H54 (cell line): Measurements from ENCODE around the gene CENPE.

Experiments used
- DNase-seq: peaks from one replicate; pipeline ENCODE4 v3.0.0; 2011; ENCODE audit warnings: low spot score, mixed read lengths; ENCODE audit not compliant: insufficient read length
- FAIRE-seq: peaks from 3 replicates; lab custom pipeline; 2011; peaks lifted over from hg19 to GRCh38; lab: Jason Lieb, UNC
- POLR2A ChIP-seq: IDR thresholded peaks from 2 replicates; pipeline ENCODE4 v1.6.1; 2011; ENCODE audit warnings: low read depth, mild to moderate bottlenecking, low read length

Gene CENPE

GRCh38 chr4:103156106-103156505 is 42.0 kb downstream of the CENPE start:
- FAIRE-seq (no peak), DNase-seq (no peak)
- TF ChIP-seq POLR2A: no peak

- DNase-seq (no peak), FAIRE-seq (no peak)
- no peak for TF ChIP-seq POLR2A
Measured at GRCh38 chr4:103152381-103152780, 45.8 kb downstream of the CENPE start.

GRCh38 chr4:103150677-103151076 is 47.5 kb downstream of the CENPE start:
- DNase-seq: no peak
- peak; percentile 58 for FAIRE-seq
- no peak for TF ChIP-seq POLR2A

- DNase-seq: no peak
- no peak for TF ChIP-seq POLR2A
- no peak for FAIRE-seq
Measured at GRCh38 chr4:103144926-103145325, 53.2 kb downstream of the CENPE start.

DNA sequence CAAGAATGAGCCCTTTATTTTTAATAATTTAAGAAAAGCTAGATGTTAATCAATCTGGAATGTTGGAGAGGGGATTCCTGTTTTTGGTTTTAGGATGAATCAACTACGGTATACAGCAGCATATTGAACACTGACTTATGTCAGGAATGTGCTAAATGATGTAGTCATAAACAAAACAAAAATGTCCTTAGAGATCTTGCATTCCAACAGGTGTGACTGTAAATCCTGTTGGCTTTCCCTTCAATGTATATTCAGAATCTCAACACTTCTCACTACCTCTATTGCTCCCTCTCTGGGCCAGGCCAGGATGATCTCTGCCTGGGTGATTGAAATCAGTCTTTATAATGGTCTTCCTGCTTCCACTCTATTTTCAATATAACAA is 60.7 kb downstream of the CENPE start:
- DNase-seq: no peak
- peak; percentile 75 for FAIRE-seq
- no peak for TF ChIP-seq POLR2A

GRCh38 chr4:103136671-103137445 is 61.3 kb downstream of the CENPE start:
- TF ChIP-seq POLR2A: no peak
- FAIRE-seq (no peak), DNase-seq (no peak)

DNA sequence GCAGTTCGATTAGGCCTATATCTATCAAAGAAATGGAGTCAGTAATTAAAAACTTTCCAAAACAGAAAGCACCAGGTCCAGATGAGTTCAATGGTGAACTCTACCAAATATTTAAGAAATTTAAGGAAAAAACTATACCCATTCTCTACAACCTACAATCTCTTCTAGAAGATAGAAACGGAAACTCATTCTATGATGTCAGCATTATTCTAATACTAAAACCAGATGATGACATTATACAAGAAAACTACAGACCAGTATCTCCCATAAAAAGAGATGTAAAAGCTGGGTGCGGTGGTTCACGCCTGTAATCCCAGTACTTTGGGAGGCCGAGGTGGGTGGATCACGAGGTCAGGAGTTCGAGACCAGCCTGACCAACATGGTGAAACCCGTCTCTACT is 69.0 kb downstream of the CENPE start:
- no peak for FAIRE-seq
- DNase-seq: no peak
- TF ChIP-seq POLR2A: no peak

DNA sequence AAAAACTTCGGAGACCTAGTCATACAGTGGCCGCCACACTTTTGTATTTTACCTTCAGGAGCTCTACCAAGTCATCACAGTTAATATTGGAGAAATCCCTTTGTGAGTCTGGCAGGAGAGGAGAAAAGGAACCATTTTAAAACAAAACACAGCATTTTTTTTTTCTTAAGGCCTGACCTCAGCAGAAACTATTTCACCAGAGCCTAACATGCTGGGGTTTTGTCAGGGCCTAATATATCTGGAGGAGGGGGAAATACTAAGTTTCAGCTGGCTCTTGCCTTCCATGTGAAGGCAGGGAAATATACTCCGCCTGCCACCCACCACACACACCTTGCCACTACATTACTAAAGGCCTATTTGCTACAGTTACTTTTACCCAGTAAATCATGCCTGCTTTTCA is 72.0 kb downstream of the CENPE start:
- DNase-seq: no peak
- no peak for TF ChIP-seq POLR2A
- FAIRE-seq: no peak

DNA sequence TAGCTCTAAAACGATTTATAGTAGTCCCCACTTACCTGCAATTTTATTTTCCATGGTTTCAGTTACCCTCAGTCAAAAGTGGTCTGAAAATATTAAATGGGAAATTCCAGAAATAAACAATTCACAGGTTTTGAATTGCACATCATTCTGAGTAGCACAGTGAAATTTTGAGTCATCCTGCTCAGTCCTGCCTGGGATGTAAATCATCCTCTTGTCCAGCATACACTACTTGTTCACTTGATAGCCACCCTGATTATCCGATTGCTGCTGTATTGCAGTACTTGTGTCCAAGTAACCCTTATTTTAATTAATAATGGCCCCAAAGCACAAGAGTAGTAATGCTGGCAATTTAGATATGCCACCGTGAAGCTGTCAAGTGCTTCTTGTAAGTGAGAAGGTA is 75.0 kb downstream of the CENPE start:
- DNase-seq (no peak), FAIRE-seq (no peak)
- TF ChIP-seq POLR2A: no peak

DNA sequence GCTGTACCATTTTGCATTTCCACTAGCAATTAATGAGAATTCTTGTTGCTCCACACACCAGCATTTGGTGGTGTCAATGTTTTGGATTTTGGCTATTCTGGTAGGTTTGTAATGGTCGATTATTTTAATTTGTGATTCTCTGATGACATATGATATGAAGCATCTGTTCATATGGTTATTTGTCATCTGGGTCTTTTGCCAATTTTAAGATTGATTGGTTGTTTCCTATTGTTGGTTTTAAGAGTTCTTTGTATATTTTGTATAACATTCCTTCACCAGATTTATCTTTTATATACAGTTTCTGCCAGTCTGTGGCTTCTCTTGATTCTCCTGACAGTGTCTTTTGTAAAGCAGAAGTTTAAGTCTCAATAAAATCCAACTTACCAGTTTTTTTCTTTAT is 80.0 kb downstream of the CENPE start:
- TF ChIP-seq POLR2A: no peak
- DNase-seq: no peak
- no peak for FAIRE-seq

- no peak for FAIRE-seq
- no peak for DNase-seq
- TF ChIP-seq POLR2A: no peak
Measured at GRCh38 chr4:103111598-103111997, 86.5 kb downstream of the CENPE start.

DNA sequence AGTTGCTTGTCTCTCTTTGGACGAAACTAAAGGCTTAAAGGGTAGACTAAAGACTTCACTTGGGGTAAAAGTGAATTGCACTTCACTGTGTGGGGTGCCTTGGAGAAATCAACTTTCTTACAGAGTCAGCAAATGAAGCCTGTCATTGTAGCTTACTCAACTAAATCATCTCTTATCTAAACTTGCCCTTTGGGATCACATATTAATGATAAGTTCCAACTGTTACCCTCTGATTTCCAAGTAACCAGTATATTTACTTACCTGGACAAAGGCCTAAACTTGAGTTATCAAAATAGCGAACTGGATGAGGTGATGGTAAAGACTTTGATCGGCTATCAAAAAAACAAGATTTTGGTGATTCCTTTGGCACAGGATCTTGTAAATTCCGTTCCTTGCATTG is 89.6 kb downstream of the CENPE start:
- FAIRE-seq: no peak
- DNase-seq: no peak
- no peak for TF ChIP-seq POLR2A

GRCh38 chr4:103105558-103106356 is 92.4 kb downstream of the CENPE start:
- TF ChIP-seq POLR2A: no peak
- no peak for DNase-seq
- FAIRE-seq: no peak

- DNase-seq: no peak
- FAIRE-seq: no peak
- no peak for TF ChIP-seq POLR2A
Measured at GRCh38 chr4:103104886-103105285, 93.3 kb downstream of the CENPE start.
